ENCODE data around the gene PAIP2. TPM values are rescaled to one million over a fixed set of nuclear protein-coding genes. Genes with fewer than 3 reads are reported as not detected.

PAIP2 gene
- total and polyA plus RNA-seq, 5 experiments from 2014 or later, result 129 to 455 (median 359) TPM

DNA sequence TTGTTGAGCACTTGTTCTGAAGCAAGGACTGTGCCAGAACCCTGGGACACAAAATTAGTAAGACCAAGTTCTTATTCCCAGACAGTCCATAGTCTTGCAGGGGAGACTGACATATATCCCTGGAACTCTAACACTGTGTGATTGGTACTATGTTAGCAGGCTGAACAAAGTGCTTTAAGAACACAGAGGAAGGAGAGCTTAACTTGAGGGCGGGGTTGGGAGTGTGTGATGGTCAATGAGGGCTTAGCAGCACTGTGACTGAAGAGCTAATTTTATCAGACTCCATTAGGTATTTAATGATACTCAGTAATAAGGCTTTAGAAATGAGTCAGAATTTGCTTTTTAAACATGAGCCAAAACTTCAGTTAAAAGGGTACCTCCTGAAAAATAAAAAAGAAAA, 77.1 kb downstream of the PAIP2 start:
- H3K9me3 Mint-ChIP-seq, result no peaks in the 10 kb centered on the region
- H3K4me3 Mint-ChIP-seq, result no peak overlapping the region
- no peaks in the 10 kb centered on the region for H3K27me3 Mint-ChIP-seq
- peaks cover 4 to 10% (median 6%) of the 10 kb centered on the region in 4 donors for H3K4me1 Mint-ChIP-seq
- DNase-seq, result no peak
- peak overlapping the region in 1 of 10 donors; percentile 47 for H3K27ac Mint-ChIP-seq
- ATAC-seq, result no peak
- H3K36me3 Mint-ChIP-seq, result peaks cover 0 to 39% (median 27%) of the 10 kb centered on the region in 3 donors
- POLR2A ChIA-PET, result interaction anchor here (0.6 kb wide), 1 partner anchor 58 kb away, joined by 5 read pairs; no protein-coding TSS in a partner anchor

Other genes with a start within 250 kb of the PAIP2 start
- gene SIL1, start 143.5 kb upstream of the PAIP2 start, total RNA-seq, result 10 to 100 TPM; 14.3 to 16.2 TPM
- 10 to 100 TPM; 11.9 to 14.2 (median 13.5) TPM for gene SIL1, start 143.5 kb upstream of the PAIP2 start, polyA plus RNA-seq
- 100 to 1,000 TPM; 259 to 272 TPM for gene MATR3, start 48.1 kb upstream of the PAIP2 start, total RNA-seq
- gene MATR3, start 48.1 kb upstream of the PAIP2 start, polyA plus RNA-seq, result 100 to 1,000 TPM; 323 to 351 (median 327) TPM
- gene SLC23A1, start 41.4 kb downstream of the PAIP2 start, total RNA-seq, result under 1 TPM in 1 of 2 experiments, not detected in 1; 0.34 TPM
- under 1 TPM in 1 of 3 donors, not detected in 2; 0.15 TPM for gene SLC23A1, start 41.4 kb downstream of the PAIP2 start, polyA plus RNA-seq
- gene MZB1, start 48.1 kb downstream of the PAIP2 start, total RNA-seq, result 1 to 10 TPM; 2.2 to 2.5 TPM
- gene MZB1, start 48.1 kb downstream of the PAIP2 start, polyA plus RNA-seq, result under 1 TPM in 2 of 3 donors, not detected in 1; 0.37 to 0.84 TPM
- gene PROB1, start 53.2 kb downstream of the PAIP2 start, total RNA-seq, result under 1 TPM; 0.75 to 0.88 TPM
- under 1 TPM; 0.03 to 0.32 (median 0.11) TPM for gene PROB1, start 53.2 kb downstream of the PAIP2 start, polyA plus RNA-seq
- 1 to 10 TPM; 4.4 to 4.6 TPM for gene SPATA24, start 62.2 kb downstream of the PAIP2 start, total RNA-seq
- gene SPATA24, start 62.2 kb downstream of the PAIP2 start, polyA plus RNA-seq, result 1 to 10 TPM; 2.9 to 8.7 (median 4.3) TPM
- 1 to 10 TPM; 3.8 to 5.5 TPM for gene DNAJC18, start 97.7 kb downstream of the PAIP2 start, total RNA-seq
- 1 to 10 TPM; 2.8 to 9.1 (median 5.1) TPM for gene DNAJC18, start 97.7 kb downstream of the PAIP2 start, polyA plus RNA-seq
- gene ECSCR, start 120.9 kb downstream of the PAIP2 start, total RNA-seq, result not detected
- under 1 TPM in 1 of 3 donors, not detected in 2; 0.36 TPM for gene ECSCR, start 120.9 kb downstream of the PAIP2 start, polyA plus RNA-seq
- gene SMIM33, start 129.2 kb downstream of the PAIP2 start, total RNA-seq, result under 1 TPM in 1 of 2 experiments, not detected in 1; 0.13 TPM
- under 1 TPM; 0.17 to 0.43 (median 0.30) TPM for gene SMIM33, start 129.2 kb downstream of the PAIP2 start, polyA plus RNA-seq
- gene STING1, start 140.9 kb downstream of the PAIP2 start, total RNA-seq, result 10 to 100 TPM; 65.3 to 68.1 TPM
- gene STING1, start 140.9 kb downstream of the PAIP2 start, polyA plus RNA-seq, result 10 to 100 TPM; 40.6 to 87.3 (median 45.1) TPM
- gene UBE2D2, start 219.5 kb downstream of the PAIP2 start, total RNA-seq, result 100 to 1,000 TPM; 223 to 236 TPM
- gene UBE2D2, start 219.5 kb downstream of the PAIP2 start, polyA plus RNA-seq, result 100 to 1,000 TPM; 356 to 403 (median 359) TPM